HEK293T (cell line): ENCODE results near the gene SETD1A.
"Not testable (repeated sequence)": the region's sequence is repeated elsewhere in the genome, so short reads cannot be mapped to it uniquely, and the experiment has no call there.

Experiments used
- ARNT ChIP-seq: fragments of 450-650 bp; IDR thresholded peaks from 2 replicates; pipeline ENCODE4 v1.6.1; 2017; ENCODE audit warnings: mild to moderate bottlenecking
- BHLHE40 ChIP-seq: fragments of 450-650 bp; IDR thresholded peaks from 2 replicates; pipeline ENCODE4 v1.6.1; 2016; ENCODE audit warnings: mild to moderate bottlenecking, moderate library complexity, borderline replicate concordance
- ELF4 ChIP-seq: fragments of 450-650 bp; IDR thresholded peaks from 2 replicates; pipeline ENCODE4 v1.6.1; 2017; ENCODE audit warnings: antibody characterized with exemption
- FOXK2 ChIP-seq: fragments of 450-650 bp; IDR thresholded peaks from 2 replicates; pipeline ENCODE4 v1.6.1; 2016; ENCODE audit warnings: mild to moderate bottlenecking
- L3MBTL2 ChIP-seq: fragments of 450-650 bp; conservative IDR thresholded peaks from 2 replicates; pipeline ENCODE4 v1.6.1; 2016; ENCODE audit warnings: mild to moderate bottlenecking
- NFRKB ChIP-seq: fragments of 450-650 bp; IDR thresholded peaks from 2 replicates; pipeline ENCODE4 v1.6.1; 2016; ENCODE audit warnings: mild to moderate bottlenecking, moderate library complexity
- SP1 ChIP-seq: fragments of 450-650 bp; IDR thresholded peaks from 2 replicates; pipeline ENCODE4 v1.6.1; 2017
- SUZ12 ChIP-seq: fragments of 450-650 bp; IDR thresholded peaks from 2 replicates; pipeline ENCODE4 v1.6.1; 2016; ENCODE audit warnings: mild to moderate bottlenecking

DNA sequence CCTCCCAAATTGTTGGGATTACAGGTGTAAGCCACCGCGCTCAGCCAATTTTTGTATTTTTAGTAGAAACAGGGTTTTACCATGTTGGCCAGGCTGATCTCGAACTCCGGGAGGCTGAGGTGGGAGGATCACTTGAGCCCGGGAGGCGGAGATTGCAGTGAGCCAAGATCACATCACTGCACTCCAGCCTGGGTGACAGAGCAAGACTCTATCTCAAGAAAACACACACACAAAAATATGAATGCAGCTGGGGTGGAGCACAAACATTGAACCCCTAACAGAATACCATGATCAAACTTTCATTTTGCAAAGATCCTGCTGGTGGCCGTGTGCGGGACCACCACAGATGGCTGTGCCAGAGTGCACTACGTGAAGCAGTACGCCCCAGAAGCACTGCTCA, 60.2 kb downstream of the SETD1A start:
- not testable (repeated sequence) for TF ChIP-seq NFRKB, ELF4, ARNT, SUZ12, SP1, L3MBTL2, FOXK2, BHLHE40
